GM23338 (cell line): ENCODE data around the gene NUB1. TPM values are rescaled to one million over a fixed set of nuclear protein-coding genes. Genes with fewer than 3 reads are reported as not detected.

Experiments
- ATAC-seq: fragments of 200-7000 bp; cut with Tn5 transposase; 3 replicates; pipeline ENCODE4 v1.9.1; 2020
- DNase-seq: peaks from one replicate; pipeline ENCODE4 v3.0.0-alpha.2; 2015; ENCODE audit warnings: low spot score
- H2AFZ ChIP-seq: fragments of 200-600 bp; sonication (generic); 2 replicates; pipeline ENCODE4 v1.8.0; 2016; ENCODE audit warnings: antibody characterized with exemption, mild to moderate bottlenecking, moderate library complexity
- H3F3A ChIP-seq: fragments of 200-600 bp; sonication (generic); replicated peaks from 2 replicates; pipeline ENCODE4 v1.8.0; 2017; ENCODE audit warnings: antibody characterized with exemption, mixed run types, low read depth
- H3K27ac ChIP-seq: fragments of 200-600 bp; sonication (generic); 2 replicates; pipeline ENCODE4 v1.6.1; 2016; ENCODE audit warnings: low read depth
- H3K27me3 ChIP-seq: fragments of 200-600 bp; sonication (generic); 2 replicates; pipeline ENCODE4 v1.8.0; 2016; ENCODE audit warnings: mild to moderate bottlenecking, mixed run types, moderate library complexity; ENCODE audit not compliant: insufficient read depth
- H3K36me3 ChIP-seq: fragments of 200-600 bp; sonication (generic); 2 replicates; pipeline ENCODE4 v1.8.0; 2016; ENCODE audit warnings: mild to moderate bottlenecking; ENCODE audit not compliant: insufficient read depth
- H3K4me1 ChIP-seq: fragments of 200-600 bp; sonication (generic); 2 replicates; pipeline ENCODE4 v1.8.0; 2016; ENCODE audit warnings: mild to moderate bottlenecking, moderate library complexity; ENCODE audit not compliant: insufficient read depth
- H3K4me2 ChIP-seq: fragments of 200-600 bp; sonication (generic); 2 replicates; pipeline ENCODE4 v1.7.1; 2017; ENCODE audit warnings: mixed run types
- H3K4me3 ChIP-seq: fragments of 200-600 bp; sonication (generic); 2 replicates; pipeline ENCODE4 v1.6.1; 2016; ENCODE audit warnings: mixed run types
- H3K79me2 ChIP-seq: fragments of 200-600 bp; sonication (generic); replicated peaks from 2 replicates; pipeline ENCODE4 v1.8.0; 2017; ENCODE audit warnings: mild to moderate bottlenecking; ENCODE audit not compliant: insufficient read depth
- H3K9me2 ChIP-seq: fragments of 200-600 bp; sonication (generic); 2 replicates; pipeline ENCODE4 v1.8.0; 2017; ENCODE audit not compliant: insufficient read depth
- H4K20me1 ChIP-seq: fragments of 200-600 bp; sonication (generic); replicated peaks from 2 replicates; pipeline ENCODE4 v1.8.0; 2017; ENCODE audit warnings: mild to moderate bottlenecking; ENCODE audit not compliant: insufficient read depth
- H3K27ac Mint-ChIP-seq: 2 replicates; pipeline ENCODE4 v1.8.0; 2020; ENCODE audit warnings: inconsistent platforms, mild to moderate bottlenecking, moderate library complexity, mixed read lengths
- H3K27me3 Mint-ChIP-seq: 3 replicates; pipeline ENCODE4 v1.8.0; 2022; ENCODE audit warnings: low read depth, mild to moderate bottlenecking, moderate library complexity, mixed read lengths, inconsistent platforms; ENCODE audit not compliant: insufficient read depth, poor library complexity
- H3K36me3 Mint-ChIP-seq: 3 replicates; pipeline ENCODE4 v1.8.0; 2021; ENCODE audit warnings: low read depth, mild to moderate bottlenecking, inconsistent platforms, moderate library complexity, mixed read lengths
- H3K4me1 Mint-ChIP-seq: 3 replicates; pipeline ENCODE4 v1.8.0; 2020; ENCODE audit warnings: mild to moderate bottlenecking, inconsistent platforms, mixed read lengths
- H3K4me3 Mint-ChIP-seq: 3 replicates; pipeline ENCODE4 v1.8.0; 2021; ENCODE audit warnings: moderate library complexity, mild to moderate bottlenecking, inconsistent platforms, mixed read lengths
- H3K9me3 Mint-ChIP-seq: 3 replicates; pipeline ENCODE4 v1.8.0; 2020; ENCODE audit warnings: moderate library complexity, mild to moderate bottlenecking, inconsistent platforms, mixed read lengths
- CREB1 ChIP-seq: fragments of 250-450 bp; sonication (Bioruptor Pico); IDR thresholded peaks from 2 replicates; pipeline ENCODE4 v1.5.0; 2020; ENCODE audit warnings: low read depth, mild to moderate bottlenecking, moderate library complexity
- CTCF ChIP-seq, 2 experiments: fragments of 200-600 bp in 1 of 2; sonication (generic) in 1 of 2; conservative IDR thresholded peaks; 2 replicates each; pipeline versions ENCODE4 v1.5.1 to v1.6.1; 2016 to 2017; ENCODE audit warnings: antibody characterized with exemption in 2 of 2, low read depth in 2 of 2, mild to moderate bottlenecking in 2 of 2, moderate library complexity in 1 of 2
- EZH2 ChIP-seq: fragments of 200-600 bp; sonication (generic); IDR thresholded peaks from one replicate; pipeline ENCODE4 v1.8.0; 2017; ENCODE audit warnings: antibody characterized with exemption, mild to moderate bottlenecking, low read depth; ENCODE audit not compliant: unreplicated experiment
- EZH2phosphoT487 ChIP-seq: fragments of 200-600 bp; sonication (generic); IDR thresholded peaks from one replicate; pipeline ENCODE4 v1.8.1; 2018; ENCODE audit warnings: antibody characterized with exemption; ENCODE audit not compliant: unreplicated experiment
- JUNB ChIP-seq: IDR thresholded peaks from one replicate; pipeline ENCODE4 v1.6.1; 2016; ENCODE audit warnings: antibody characterized with exemption; ENCODE audit not compliant: unreplicated experiment
- NANOG ChIP-seq: IDR thresholded peaks from 2 replicates; pipeline ENCODE4 v1.6.1; 2016; ENCODE audit warnings: antibody characterized with exemption, borderline replicate concordance
- POLR2AphosphoS5 ChIP-seq: IDR thresholded peaks from 2 replicates; pipeline ENCODE4 v1.6.1; 2016; ENCODE audit warnings: antibody characterized with exemption, low read depth
- REST ChIP-seq: IDR thresholded peaks from one replicate; pipeline ENCODE4 v1.6.1; 2018; ENCODE audit warnings: antibody characterized with exemption; ENCODE audit not compliant: unreplicated experiment
- STAT1 ChIP-seq: IDR thresholded peaks from one replicate; pipeline ENCODE4 v1.6.1; 2016; ENCODE audit warnings: antibody characterized with exemption; ENCODE audit not compliant: unreplicated experiment
- ZNF114 ChIP-seq: fragments of 250-450 bp; sonication (Bioruptor Pico); IDR thresholded peaks from 2 replicates; pipeline ENCODE4 v1.5.0; 2020; ENCODE audit warnings: mild to moderate bottlenecking, moderate library complexity
- ZNF331 ChIP-seq: fragments of 250-450 bp; sonication (Bioruptor Pico); IDR thresholded peaks from 2 replicates; pipeline ENCODE4 v1.5.0; 2020; ENCODE audit warnings: low read depth, mild to moderate bottlenecking, moderate library complexity
- polyA plus RNA-seq: library from polyadenylated mRNA; unstranded; fragments of >200 nt; fragmentation: Nextera tagmentation; extraction: Ambion mirVana; gene quantifications from 2 replicates; pipeline ENCODE4 v1.2.1, GENCODE V29; 2016
- total RNA-seq: library from RNA; depleted of rRNA; stranded (reverse); fragments of >200 nt; shearing (Covaris generic); gene quantifications from 2 replicates; pipeline ENCODE4 v1.2.3, GENCODE V29; 2014
- TF ChIP-seq, protein P1 (sequence below): IDR thresholded peaks from 2 replicates; pipeline ENCODE4 v1.6.1; 2016; ENCODE audit warnings: antibody characterized with exemption
- TF ChIP-seq, protein P2 (sequence below): fragments of 250-450 bp; sonication (Bioruptor Pico); IDR thresholded peaks from 2 replicates; pipeline ENCODE4 v1.5.0; 2020; ENCODE audit warnings: mild to moderate bottlenecking, moderate library complexity

NUB1 gene
- total and polyA plus RNA-seq, 2 experiments from 2014 or later, result 31.8 to 42.3 TPM

DNA sequence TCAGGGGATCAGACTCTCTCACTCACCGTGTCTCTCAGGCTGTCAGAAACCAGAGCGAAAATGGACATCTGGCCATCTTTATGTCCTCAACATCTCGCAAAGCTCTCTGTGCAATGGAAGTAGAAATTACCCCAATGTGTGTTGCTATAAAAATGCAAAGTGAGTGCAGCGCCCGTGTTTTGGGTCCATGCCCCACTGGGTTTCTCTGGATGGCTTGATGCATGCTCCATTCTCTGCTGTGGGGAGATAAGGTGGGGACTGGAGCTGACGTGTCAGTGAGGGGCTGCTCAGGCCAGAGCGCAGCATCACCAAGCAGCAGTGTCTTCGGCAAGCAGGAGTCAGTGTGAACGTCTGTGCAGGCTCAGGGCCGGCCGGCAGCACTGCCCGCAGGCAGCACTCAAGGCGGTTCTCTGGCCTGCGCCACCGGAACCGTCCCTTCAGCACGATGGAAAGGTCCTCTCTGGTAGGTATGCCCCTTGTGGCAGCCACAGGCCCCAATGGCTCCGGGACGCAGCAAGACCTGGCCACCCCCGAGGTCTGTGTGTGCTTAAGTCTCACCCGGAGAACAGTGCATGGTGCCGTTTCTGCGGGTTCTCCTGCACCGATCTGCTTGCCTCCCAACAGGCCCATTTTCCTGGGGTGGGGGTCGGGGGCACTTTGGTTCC, 38.1 kb downstream of the NUB1 start:
- H3K27ac ChIP-seq, result no peak overlapping the region
- Mint-ChIP-seq H3K4me1 (peaks cover 18% of the 10 kb centered on the region), H3K36me3 (peaks cover 7% of the 10 kb centered on the region; the same call in 2 of the 3 replicates), H3K27me3 (peaks cover 31% of the 10 kb centered on the region), H3K9me3 (no peaks in the 10 kb centered on the region), H3K4me3 (no peak overlapping the region), H3K27ac (peak overlapping the region; percentile 32)
- H3K4me2 ChIP-seq, result no peak overlapping the region
- H3K27me3 ChIP-seq, result peaks cover 26% of the 10 kb centered on the region
- peak; percentile 74 for DNase-seq
- H3K4me3 ChIP-seq, result no peak overlapping the region
- H3F3A ChIP-seq, result peaks cover 15% of the 10 kb centered on the region; the same call in 1 of the 2 replicates
- H3K9me2 ChIP-seq, result no peaks in the 10 kb centered on the region
- H3K36me3 ChIP-seq, result no peaks in the 10 kb centered on the region; the same call in 1 of the 2 replicates
- ATAC-seq, result peak; percentile 43
- no peaks in the 10 kb centered on the region for H3K79me2 ChIP-seq
- peaks cover 18% of the 10 kb centered on the region for H3K4me1 ChIP-seq
- H4K20me1 ChIP-seq, result no peaks in the 10 kb centered on the region; the same call in 1 of the 2 replicates
- TF ChIP-seq, protein P1, sequence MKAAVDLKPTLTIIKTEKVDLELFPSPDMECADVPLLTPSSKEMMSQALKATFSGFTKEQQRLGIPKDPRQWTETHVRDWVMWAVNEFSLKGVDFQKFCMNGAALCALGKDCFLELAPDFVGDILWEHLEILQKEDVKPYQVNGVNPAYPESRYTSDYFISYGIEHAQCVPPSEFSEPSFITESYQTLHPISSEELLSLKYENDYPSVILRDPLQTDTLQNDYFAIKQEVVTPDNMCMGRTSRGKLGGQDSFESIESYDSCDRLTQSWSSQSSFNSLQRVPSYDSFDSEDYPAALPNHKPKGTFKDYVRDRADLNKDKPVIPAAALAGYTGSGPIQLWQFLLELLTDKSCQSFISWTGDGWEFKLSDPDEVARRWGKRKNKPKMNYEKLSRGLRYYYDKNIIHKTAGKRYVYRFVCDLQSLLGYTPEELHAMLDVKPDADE, result no peak
- no peak for TF ChIP-seq JUNB
- TF ChIP-seq, protein P2, sequence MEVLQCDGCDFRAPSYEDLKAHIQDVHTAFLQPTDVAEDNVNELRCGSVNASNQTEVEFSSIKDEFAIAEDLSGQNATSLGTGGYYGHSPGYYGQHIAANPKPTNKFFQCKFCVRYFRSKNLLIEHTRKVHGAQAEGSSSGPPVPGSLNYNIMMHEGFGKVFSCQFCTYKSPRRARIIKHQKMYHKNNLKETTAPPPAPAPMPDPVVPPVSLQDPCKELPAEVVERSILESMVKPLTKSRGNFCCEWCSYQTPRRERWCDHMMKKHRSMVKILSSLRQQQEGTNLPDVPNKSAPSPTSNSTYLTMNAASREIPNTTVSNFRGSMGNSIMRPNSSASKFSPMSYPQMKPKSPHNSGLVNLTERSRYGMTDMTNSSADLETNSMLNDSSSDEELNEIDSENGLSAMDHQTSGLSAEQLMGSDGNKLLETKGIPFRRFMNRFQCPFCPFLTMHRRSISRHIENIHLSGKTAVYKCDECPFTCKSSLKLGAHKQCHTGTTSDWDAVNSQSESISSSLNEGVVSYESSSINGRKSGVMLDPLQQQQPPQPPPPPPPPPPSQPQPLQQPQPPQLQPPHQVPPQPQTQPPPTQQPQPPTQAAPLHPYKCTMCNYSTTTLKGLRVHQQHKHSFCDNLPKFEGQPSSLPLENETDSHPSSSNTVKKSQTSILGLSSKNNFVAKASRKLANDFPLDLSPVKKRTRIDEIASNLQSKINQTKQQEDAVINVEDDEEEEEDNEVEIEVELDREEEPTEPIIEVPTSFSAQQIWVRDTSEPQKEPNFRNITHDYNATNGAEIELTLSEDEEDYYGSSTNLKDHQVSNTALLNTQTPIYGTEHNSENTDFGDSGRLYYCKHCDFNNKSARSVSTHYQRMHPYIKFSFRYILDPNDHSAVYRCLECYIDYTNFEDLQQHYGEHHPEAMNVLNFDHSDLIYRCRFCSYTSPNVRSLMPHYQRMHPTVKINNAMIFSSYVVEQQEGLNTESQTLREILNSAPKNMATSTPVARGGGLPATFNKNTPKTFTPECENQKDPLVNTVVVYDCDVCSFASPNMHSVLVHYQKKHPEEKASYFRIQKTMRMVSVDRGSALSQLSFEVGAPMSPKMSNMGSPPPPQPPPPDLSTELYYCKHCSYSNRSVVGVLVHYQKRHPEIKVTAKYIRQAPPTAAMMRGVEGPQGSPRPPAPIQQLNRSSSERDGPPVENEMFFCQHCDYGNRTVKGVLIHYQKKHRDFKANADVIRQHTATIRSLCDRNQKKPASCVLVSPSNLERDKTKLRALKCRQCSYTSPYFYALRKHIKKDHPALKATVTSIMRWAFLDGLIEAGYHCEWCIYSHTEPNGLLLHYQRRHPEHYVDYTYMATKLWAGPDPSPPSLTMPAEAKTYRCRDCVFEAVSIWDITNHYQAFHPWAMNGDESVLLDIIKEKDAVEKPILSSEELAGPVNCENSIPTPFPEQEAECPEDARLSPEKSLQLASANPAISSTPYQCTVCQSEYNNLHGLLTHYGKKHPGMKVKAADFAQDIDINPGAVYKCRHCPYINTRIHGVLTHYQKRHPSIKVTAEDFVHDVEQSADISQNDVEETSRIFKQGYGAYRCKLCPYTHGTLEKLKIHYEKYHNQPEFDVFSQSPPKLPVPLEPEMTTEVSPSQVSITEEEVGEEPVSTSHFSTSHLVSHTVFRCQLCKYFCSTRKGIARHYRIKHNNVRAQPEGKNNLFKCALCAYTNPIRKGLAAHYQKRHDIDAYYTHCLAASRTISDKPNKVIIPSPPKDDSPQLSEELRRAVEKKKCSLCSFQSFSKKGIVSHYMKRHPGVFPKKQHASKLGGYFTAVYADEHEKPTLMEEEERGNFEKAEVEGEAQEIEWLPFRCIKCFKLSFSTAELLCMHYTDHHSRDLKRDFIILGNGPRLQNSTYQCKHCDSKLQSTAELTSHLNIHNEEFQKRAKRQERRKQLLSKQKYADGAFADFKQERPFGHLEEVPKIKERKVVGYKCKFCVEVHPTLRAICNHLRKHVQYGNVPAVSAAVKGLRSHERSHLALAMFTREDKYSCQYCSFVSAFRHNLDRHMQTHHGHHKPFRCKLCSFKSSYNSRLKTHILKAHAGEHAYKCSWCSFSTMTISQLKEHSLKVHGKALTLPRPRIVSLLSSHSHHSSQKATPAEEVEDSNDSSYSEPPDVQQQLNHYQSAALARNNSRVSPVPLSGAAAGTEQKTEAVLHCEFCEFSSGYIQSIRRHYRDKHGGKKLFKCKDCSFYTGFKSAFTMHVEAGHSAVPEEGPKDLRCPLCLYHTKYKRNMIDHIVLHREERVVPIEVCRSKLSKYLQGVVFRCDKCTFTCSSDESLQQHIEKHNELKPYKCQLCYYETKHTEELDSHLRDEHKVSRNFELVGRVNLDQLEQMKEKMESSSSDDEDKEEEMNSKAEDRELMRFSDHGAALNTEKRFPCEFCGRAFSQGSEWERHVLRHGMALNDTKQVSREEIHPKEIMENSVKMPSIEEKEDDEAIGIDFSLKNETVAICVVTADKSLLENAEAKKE (CRISPR knock-in tag), result no peak
- no peak for TF ChIP-seq STAT1
- no peak for TF ChIP-seq REST
- no peak for TF ChIP-seq POLR2AphosphoS5
- no peak for TF ChIP-seq EZH2
- no peak for TF ChIP-seq ZNF114 (CRISPR knock-in tag)
- TF ChIP-seq CTCF (conservative IDR thresholded peaks at IDR 0.05; ENCODE audit: low read depth in 2 of 2), result no peak; a peak in 1 of 4 replicates
- TF ChIP-seq EZH2phosphoT487, result no peak
- TF ChIP-seq CREB1 (CRISPR knock-in tag), result no peak
- TF ChIP-seq ZNF331 (CRISPR knock-in tag), result no peak
- TF ChIP-seq NANOG, result no peak
- H2AFZ ChIP-seq, result no peak overlapping the region
